Calu3 (cell line): ENCODE results near the gene AP1S3. TPM values are rescaled to one million over a fixed set of nuclear protein-coding genes. Genes with fewer than 3 reads are reported as not detected.

Experiments
- BruUV-seq: library from RNA; stranded (reverse); fragments of 400-500 nt; replicated peaks from 2 replicates; lab custom pipeline; 2021; lab: Mats Ljungman, UMichigan
- CTCF ChIA-PET: fragments of 300-600 bp; sonication (Branson Sonifier 250); formaldehyde crosslinking; loops from one replicate; lab custom pipeline; 2022; ENCODE audit warnings: antibody characterized with exemption; lab: Charles Lee
- DNase-seq: peaks from one replicate; pipeline ENCODE4 v3.0.0; 2022
- H3K27ac Mint-ChIP-seq: one replicate; pipeline ENCODE4 v1.8.0; 2022; ENCODE audit warnings: mixed read lengths; ENCODE audit not compliant: unreplicated experiment
- H3K27me3 Mint-ChIP-seq: one replicate; pipeline ENCODE4 v1.8.0; 2022; ENCODE audit warnings: mixed read lengths; ENCODE audit not compliant: unreplicated experiment
- H3K36me3 Mint-ChIP-seq: one replicate; pipeline ENCODE4 v1.8.0; 2022; ENCODE audit warnings: mild to moderate bottlenecking, moderate library complexity, mixed read lengths; ENCODE audit not compliant: insufficient read depth, unreplicated experiment
- H3K4me1 Mint-ChIP-seq: one replicate; pipeline ENCODE4 v1.8.0; 2022; ENCODE audit warnings: mild to moderate bottlenecking, low read depth, mixed read lengths; ENCODE audit not compliant: unreplicated experiment
- H3K4me3 Mint-ChIP-seq: one replicate; pipeline ENCODE4 v1.8.0; 2022; ENCODE audit warnings: mild to moderate bottlenecking, low read depth, moderate library complexity, mixed read lengths; ENCODE audit not compliant: unreplicated experiment
- H3K9me3 Mint-ChIP-seq: one replicate; pipeline ENCODE4 v1.8.0; 2022; ENCODE audit warnings: low read depth, mixed read lengths; ENCODE audit not compliant: unreplicated experiment
- intact Hi-C: fragments of 100-400 bp; cut with micrococcal nuclease; formaldehyde crosslinking; loops from one replicate; pipeline ENCODE4 v1.10.0; 2022; ENCODE audit not compliant: unreplicated experiment
- total RNA-seq: library from RNA; stranded (reverse); gene quantifications from 2 replicates; pipeline ENCODE4 v1.2.3, GENCODE V29; 2022
- TF ChIP-seq, protein P1 (sequence below): fragments of 200-600 bp; IDR thresholded peaks from one replicate; pipeline ENCODE4 v1.8.0; 2022; ENCODE audit warnings: antibody characterized with exemption; ENCODE audit not compliant: unreplicated experiment

The AP1S3 gene
- total RNA-seq, 1 experiment from 2014 or later, result 119 TPM

DNA sequence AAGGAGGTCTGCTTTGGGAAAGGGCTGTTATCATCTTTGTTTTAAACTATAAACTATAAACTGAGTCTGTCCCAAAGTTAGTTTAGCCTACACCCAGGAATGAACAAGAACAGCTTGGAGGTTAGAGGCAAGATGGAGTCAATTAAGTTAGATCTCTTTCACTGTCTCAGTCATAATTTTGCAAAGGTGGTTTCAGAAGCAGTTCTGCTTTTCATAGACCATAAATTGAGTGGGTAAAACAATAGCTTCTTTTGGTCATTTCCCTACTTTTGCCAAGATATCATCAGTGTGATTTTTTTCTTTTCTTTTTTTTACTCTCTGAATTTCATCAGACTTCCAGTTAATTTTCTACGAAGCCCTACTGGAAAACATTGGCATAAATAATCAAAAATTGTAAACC, 117.0 kb downstream of the AP1S3 start:
- H3K27me3 Mint-ChIP-seq, result no peaks in the 10 kb centered on the region
- TF ChIP-seq, protein P1, sequence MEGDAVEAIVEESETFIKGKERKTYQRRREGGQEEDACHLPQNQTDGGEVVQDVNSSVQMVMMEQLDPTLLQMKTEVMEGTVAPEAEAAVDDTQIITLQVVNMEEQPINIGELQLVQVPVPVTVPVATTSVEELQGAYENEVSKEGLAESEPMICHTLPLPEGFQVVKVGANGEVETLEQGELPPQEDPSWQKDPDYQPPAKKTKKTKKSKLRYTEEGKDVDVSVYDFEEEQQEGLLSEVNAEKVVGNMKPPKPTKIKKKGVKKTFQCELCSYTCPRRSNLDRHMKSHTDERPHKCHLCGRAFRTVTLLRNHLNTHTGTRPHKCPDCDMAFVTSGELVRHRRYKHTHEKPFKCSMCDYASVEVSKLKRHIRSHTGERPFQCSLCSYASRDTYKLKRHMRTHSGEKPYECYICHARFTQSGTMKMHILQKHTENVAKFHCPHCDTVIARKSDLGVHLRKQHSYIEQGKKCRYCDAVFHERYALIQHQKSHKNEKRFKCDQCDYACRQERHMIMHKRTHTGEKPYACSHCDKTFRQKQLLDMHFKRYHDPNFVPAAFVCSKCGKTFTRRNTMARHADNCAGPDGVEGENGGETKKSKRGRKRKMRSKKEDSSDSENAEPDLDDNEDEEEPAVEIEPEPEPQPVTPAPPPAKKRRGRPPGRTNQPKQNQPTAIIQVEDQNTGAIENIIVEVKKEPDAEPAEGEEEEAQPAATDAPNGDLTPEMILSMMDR, result no peak
- H3K4me1 Mint-ChIP-seq, result peaks cover 25% of the 10 kb centered on the region
- H3K4me3 Mint-ChIP-seq, result no peak overlapping the region
- H3K36me3 Mint-ChIP-seq, result peaks cover 2% of the 10 kb centered on the region
- CTCF ChIA-PET, result no interaction called here
- intact Hi-C loops, result no loop called here
- H3K27ac Mint-ChIP-seq, result no peak overlapping the region
- DNase-seq, result no peak
- H3K9me3 Mint-ChIP-seq, result peaks cover 5% of the 10 kb centered on the region
- no TSS peak for BruUV-seq

- H3K27me3 Mint-ChIP-seq, result no peaks in the 10 kb centered on the region
These were observed 124.7 kb downstream of the AP1S3 start for GRCh38 chr2:223712642-223713041.

GRCh38 chr2:223711596-223712326, 125.6 kb downstream of the AP1S3 start:
- Mint-ChIP-seq H3K27me3 (no peaks in the 10 kb centered on the region), H3K4me1 (no peaks in the 10 kb centered on the region), H3K27ac (no peak overlapping the region), H3K4me3 (no peak overlapping the region), H3K36me3 (no peaks in the 10 kb centered on the region), H3K9me3 (no peaks in the 10 kb centered on the region)
- CTCF ChIA-PET, result no interaction called here
- DNase-seq, result no peak
- TF ChIP-seq, protein P1, result no peak
- intact Hi-C loops, result no loop called here
- BruUV-seq, result no TSS peak

More at GRCh38 chr2:223712642-223713041, 124.7 kb downstream of the AP1S3 start:
- no peaks in the 10 kb centered on the region for H3K36me3 Mint-ChIP-seq
- BruUV-seq, result no TSS peak
- H3K27ac Mint-ChIP-seq, result no peak overlapping the region
- no peaks in the 10 kb centered on the region for H3K4me1 Mint-ChIP-seq
- no peak overlapping the region for H3K4me3 Mint-ChIP-seq
- CTCF ChIA-PET, result no interaction called here
- H3K9me3 Mint-ChIP-seq, result peaks cover 2% of the 10 kb centered on the region
- intact Hi-C loops, result no loop called here
- no peak for DNase-seq
- TF ChIP-seq, protein P1, result no peak

Other genes with a start within 250 kb of the AP1S3 start
- gene SCG2, start 235.2 kb downstream of the AP1S3 start, total RNA-seq, result 0.52 and 0.56 TPM in 2 replicates
- gene WDFY1, start 107.8 kb upstream of the AP1S3 start, total RNA-seq, result 37.5 and 43.8 TPM in 2 replicates
- 32.7 and 39.5 TPM in 2 replicates for gene MRPL44, start 119.9 kb upstream of the AP1S3 start, total RNA-seq
- gene SERPINE2, start 201.7 kb upstream of the AP1S3 start, total RNA-seq, result 34.7 and 39.7 TPM in 2 replicates